BJ (cell line): ENCODE data around the gene EEF1A2. TPM values are rescaled to one million over a fixed set of nuclear protein-coding genes. Genes with fewer than 3 reads are reported as not detected.

Experiments used
- CTCF ChIA-PET: fragments of 350-600 bp; formaldehyde crosslinking; extraction: SDS; loops from one replicate; lab custom pipeline; 2021; ENCODE audit warnings: antibody characterized with exemption, inconsistent platforms; lab: Yijun Ruan, JAX
- POLR2A ChIA-PET: fragments of 300-600 bp; sonication (Branson Sonifier 250); formaldehyde crosslinking; extraction: SDS; loops from one replicate; lab custom pipeline; 2021; ENCODE audit warnings: antibody characterized with exemption; lab: Charles Lee
- DNase-seq: peaks from one replicate; pipeline ENCODE4 v3.0.0-alpha.2; 2011; ENCODE audit warnings: low read depth
- H3K27me3 ChIP-seq: 2 replicates; pipeline ENCODE4 v1.6.0; 2011; ENCODE audit warnings: low read length; ENCODE audit not compliant: control insufficient read depth, insufficient read depth
- H3K36me3 ChIP-seq: 2 replicates; pipeline ENCODE4 v1.5.1; 2011; ENCODE audit warnings: low read length; ENCODE audit not compliant: control insufficient read depth, insufficient read depth
- H3K4me3 ChIP-seq: 2 replicates; pipeline ENCODE4 v1.5.1; 2011; ENCODE audit warnings: low read depth, mild to moderate bottlenecking, control low read depth, low read length
- polyA plus RNA-seq: library from polyadenylated mRNA; depleted of rRNA; stranded (reverse); fragments of >200 nt; gene quantifications from 2 replicates; pipeline ENCODE4 v1.2.3, GENCODE V29; 2011
- TF ChIP-seq, protein P1 (sequence below): IDR thresholded peaks from 2 replicates; pipeline ENCODE4 v1.5.1; 2011; ENCODE audit warnings: low read depth, mild to moderate bottlenecking, control low read depth, inconsistent platforms, low read length, moderate library complexity; ENCODE audit not compliant: insufficient read depth

The EEF1A2 gene
- polyA plus RNA-seq, 1 experiment, result 9.4 TPM

- POLR2A ChIA-PET, result interaction anchor here (0.6 kb wide), 1 partner anchor 22 kb away, joined by 3 read pairs; no protein-coding TSS in a partner anchor
- CTCF ChIA-PET, result no interaction called here
- DNase-seq, result no peak
- Histone ChIP-seq H3K4me3 (no peak overlapping the region), H3K36me3 (no peaks in the 10 kb centered on the region), H3K27me3 (no peaks in the 10 kb centered on the region)
- TF ChIP-seq, protein P1, sequence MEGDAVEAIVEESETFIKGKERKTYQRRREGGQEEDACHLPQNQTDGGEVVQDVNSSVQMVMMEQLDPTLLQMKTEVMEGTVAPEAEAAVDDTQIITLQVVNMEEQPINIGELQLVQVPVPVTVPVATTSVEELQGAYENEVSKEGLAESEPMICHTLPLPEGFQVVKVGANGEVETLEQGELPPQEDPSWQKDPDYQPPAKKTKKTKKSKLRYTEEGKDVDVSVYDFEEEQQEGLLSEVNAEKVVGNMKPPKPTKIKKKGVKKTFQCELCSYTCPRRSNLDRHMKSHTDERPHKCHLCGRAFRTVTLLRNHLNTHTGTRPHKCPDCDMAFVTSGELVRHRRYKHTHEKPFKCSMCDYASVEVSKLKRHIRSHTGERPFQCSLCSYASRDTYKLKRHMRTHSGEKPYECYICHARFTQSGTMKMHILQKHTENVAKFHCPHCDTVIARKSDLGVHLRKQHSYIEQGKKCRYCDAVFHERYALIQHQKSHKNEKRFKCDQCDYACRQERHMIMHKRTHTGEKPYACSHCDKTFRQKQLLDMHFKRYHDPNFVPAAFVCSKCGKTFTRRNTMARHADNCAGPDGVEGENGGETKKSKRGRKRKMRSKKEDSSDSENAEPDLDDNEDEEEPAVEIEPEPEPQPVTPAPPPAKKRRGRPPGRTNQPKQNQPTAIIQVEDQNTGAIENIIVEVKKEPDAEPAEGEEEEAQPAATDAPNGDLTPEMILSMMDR, result no peak
Measured at GRCh38 chr20:63542696-63543095, 43.8 kb upstream of the EEF1A2 start.

GRCh38 chr20:63542031-63542559 lies 43.2 kb upstream of the EEF1A2 start:
- TF ChIP-seq, protein P1, result no peak
- DNase-seq, result no peak
- no peaks in the 10 kb centered on the region for H3K36me3 ChIP-seq
- no peak overlapping the region for H3K4me3 ChIP-seq
- ChIA-PET CTCF (interaction anchor here (1.1 kb wide), 1 partner anchor 11 kb away, joined by 3 read pairs; no protein-coding TSS in a partner anchor), POLR2A (interaction anchor here (0.6 kb wide), 2 partner anchors 199 to 748 kb away, joined by 9 read pairs; no protein-coding TSS in a partner anchor)
- no peaks in the 10 kb centered on the region for H3K27me3 ChIP-seq

- Histone ChIP-seq H3K36me3 (no peaks in the 10 kb centered on the region), H3K4me3 (no peak overlapping the region), H3K27me3 (no peaks in the 10 kb centered on the region)
- POLR2A ChIA-PET, result interaction anchor here (0.6 kb wide), 1 partner anchor 747 kb away, joined by 9 read pairs; no protein-coding TSS in a partner anchor
- TF ChIP-seq, protein P1, result no peak
- CTCF ChIA-PET, result interaction anchor here (1.1 to 5.8 kb wide), 2 partner anchors 12 to 433 kb away, joined by 3 to 53 read pairs; no protein-coding TSS in a partner anchor
- no peak for DNase-seq
Measured at GRCh38 chr20:63541371-63541770, 42.5 kb upstream of the EEF1A2 start.

DNA sequence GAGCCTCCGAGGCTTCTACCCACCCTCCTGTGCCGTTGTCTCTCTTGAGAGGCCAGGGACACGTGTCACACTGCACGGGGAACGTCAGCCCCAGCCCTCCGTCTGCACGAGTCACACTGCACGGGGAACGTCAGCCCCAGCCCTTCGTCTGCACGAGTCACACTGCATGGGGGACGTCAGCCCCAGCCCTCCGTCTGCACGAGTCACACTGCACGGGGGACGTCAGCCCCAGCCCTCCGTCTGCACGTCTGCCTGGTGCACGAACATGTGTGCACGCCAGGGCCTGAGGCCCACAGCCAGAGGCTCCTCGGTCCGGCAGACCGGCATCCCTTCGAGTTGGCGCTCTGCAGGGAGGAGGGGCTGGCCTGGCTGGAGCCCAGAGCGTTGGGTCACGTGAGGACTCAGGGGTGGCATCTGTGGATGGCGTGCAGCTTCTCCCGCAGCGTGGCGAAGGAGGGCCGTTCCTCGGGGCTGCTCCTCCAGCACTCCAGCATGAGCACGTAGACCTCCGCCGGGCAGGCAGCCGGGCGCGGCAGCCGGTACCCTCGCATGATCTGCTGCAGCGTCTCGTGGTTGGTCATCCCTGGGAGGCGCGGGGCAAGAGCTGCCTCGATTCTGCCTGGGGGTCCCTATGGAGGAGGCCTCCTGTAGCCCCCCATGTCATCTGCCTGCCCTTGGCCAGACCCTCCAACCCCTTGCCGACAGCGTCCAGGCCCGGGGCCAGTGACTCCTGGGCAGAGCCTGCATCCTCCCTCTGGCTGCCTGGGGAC lies 41.7 kb upstream of the EEF1A2 start:
- CTCF ChIA-PET, result interaction anchor here (1.2 to 5.8 kb wide), 4 partner anchors 102 to 440 kb away, joined by 3 to 53 read pairs (median 3); partner anchors contain the start of genes PRPF6 and TPD52L2
- no peak for DNase-seq

More for the DNA sequence above, 41.7 kb upstream of the EEF1A2 start:
- POLR2A ChIA-PET, result no interaction called here
- Histone ChIP-seq H3K27me3 (no peaks in the 10 kb centered on the region), H3K4me3 (no peak overlapping the region), H3K36me3 (no peaks in the 10 kb centered on the region)
- TF ChIP-seq, protein P1, result no peak
